CD14-positive monocyte (primary cell): ENCODE data around the gene KDM4C. TPM values are rescaled to one million over a fixed set of nuclear protein-coding genes. Genes with fewer than 3 reads are reported as not detected.

Source experiments
- DNase-seq, 3 donors: peaks; one replicate each; pipeline ENCODE4 v3.0.0-alpha.2; 2011 to 2022
- H2AFZ ChIP-seq: 2 replicates; pipeline ENCODE4 v1.6.0; 2012; ENCODE audit warnings: mild to moderate bottlenecking, low read depth, low read length, inconsistent platforms; ENCODE audit not compliant: insufficient read depth, poor library complexity, severe bottlenecking
- H3K27ac ChIP-seq, 2 donors: 1 replicate in 1 of 2; 2 replicates in 1 of 2; pipeline ENCODE4 v1.5.1; 2012 to 2013; ENCODE audit warnings: low read length in 2 of 2, control low read depth in 1 of 2, inconsistent platforms in 1 of 2, low read depth in 1 of 2, mild to moderate bottlenecking in 1 of 2
- H3K27me3 ChIP-seq, 2 donors: one replicate each; pipeline versions ENCODE4 v1.6.0 to v1.6.1; 2011 to 2013; ENCODE audit warnings: low read length in 2 of 2; ENCODE audit not compliant: control insufficient read depth in 2 of 2, insufficient read depth in 2 of 2
- H3K36me3 ChIP-seq, 2 donors: replicated peaks in 1 of 2; 1 replicate in 1 of 2; 2 replicates in 1 of 2; pipeline versions ENCODE4 v1.5.1 to v1.6.1; 2012 to 2013; ENCODE audit warnings: low read length in 2 of 2, control low read depth in 1 of 2, inconsistent platforms in 1 of 2, mild to moderate bottlenecking in 1 of 2; ENCODE audit not compliant: insufficient read depth in 2 of 2, control insufficient read depth in 1 of 2
- H3K4me1 ChIP-seq, 2 donors: 1 replicate in 1 of 2; 2 replicates in 1 of 2; pipeline versions ENCODE4 v1.5.1 to v1.6.1; 2012 to 2013; ENCODE audit warnings: low read length in 2 of 2, control low read depth in 1 of 2, inconsistent platforms in 1 of 2, mild to moderate bottlenecking in 1 of 2, moderate library complexity in 1 of 2; ENCODE audit not compliant: insufficient read depth in 2 of 2, control insufficient read depth in 1 of 2
- H3K4me2 ChIP-seq: replicated peaks from 2 replicates; pipeline ENCODE3; 2012; ENCODE audit warnings: low read length, moderate library complexity, mild to moderate bottlenecking; ENCODE audit not compliant: poor library complexity, severe bottlenecking; ENCODE audit errors: extremely low read depth
- H3K4me3 ChIP-seq, 3 experiments: fragments of 200-600 bp in 1 of 3; sonication (generic) in 1 of 3; replicated peaks in 1 of 3; 1 replicate in 2 of 3; 2 replicates in 1 of 3; pipeline ENCODE4 v1.5.1; 2011 to 2013; ENCODE audit warnings: low read length in 3 of 3, mild to moderate bottlenecking in 3 of 3, control low read depth in 2 of 3, low read depth in 2 of 3, inconsistent platforms in 1 of 3, moderate library complexity in 1 of 3
- H3K79me2 ChIP-seq: 2 replicates; pipeline ENCODE4 v1.6.0; 2012; ENCODE audit warnings: mild to moderate bottlenecking, control low read depth, inconsistent platforms, low read length, moderate library complexity; ENCODE audit not compliant: insufficient read depth
- H3K9ac ChIP-seq: 2 replicates; pipeline ENCODE4 v1.6.0; 2017; ENCODE audit warnings: low read length, mild to moderate bottlenecking; ENCODE audit not compliant: insufficient read depth, poor library complexity, severe bottlenecking
- H3K9me3 ChIP-seq, 2 donors: replicated peaks in 1 of 2; 1 replicate in 1 of 2; 2 replicates in 1 of 2; pipeline versions ENCODE4 v1.5.1 to v1.6.1; 2012 to 2013; ENCODE audit warnings: low read length in 2 of 2, control low read depth in 1 of 2; ENCODE audit not compliant: control insufficient read depth in 1 of 2, insufficient read depth in 1 of 2
- H4K20me1 ChIP-seq: 2 replicates; pipeline ENCODE4 v1.6.0; 2012; ENCODE audit warnings: mild to moderate bottlenecking, low read length, control low read depth, moderate library complexity; ENCODE audit not compliant: insufficient read depth
- H3K27ac Mint-ChIP-seq, 7 donors: one replicate each; pipeline ENCODE4 v1.8.0; 2020; ENCODE audit warnings: mild to moderate bottlenecking in 7 of 7, mixed read lengths in 7 of 7, moderate library complexity in 6 of 7, inconsistent platforms in 2 of 7
- H3K27me3 Mint-ChIP-seq, 3 donors: one replicate each; pipeline ENCODE4 v1.8.0; 2021 to 2022; ENCODE audit warnings: low read depth in 3 of 3, mild to moderate bottlenecking in 3 of 3, mixed read lengths in 3 of 3, moderate library complexity in 3 of 3, inconsistent platforms in 1 of 3
- H3K36me3 Mint-ChIP-seq, 2 donors: one replicate each; pipeline ENCODE4 v1.8.0; 2020; ENCODE audit warnings: mixed read lengths in 2 of 2, inconsistent platforms in 1 of 2, mild to moderate bottlenecking in 1 of 2
- H3K4me1 Mint-ChIP-seq: one replicate; pipeline ENCODE4 v1.8.0; 2020; ENCODE audit warnings: mild to moderate bottlenecking, mixed read lengths
- H3K4me3 Mint-ChIP-seq, 2 donors: one replicate each; pipeline ENCODE4 v1.8.0; 2020; ENCODE audit warnings: mild to moderate bottlenecking in 2 of 2, mixed read lengths in 2 of 2, moderate library complexity in 1 of 2
- H3K9me3 Mint-ChIP-seq, 7 donors: one replicate each; pipeline ENCODE4 v1.8.0; 2020 to 2022; ENCODE audit warnings: mixed read lengths in 7 of 7, mild to moderate bottlenecking in 6 of 7, moderate library complexity in 6 of 7, inconsistent platforms in 2 of 7
- CTCF ChIP-seq: fragments of 200-600 bp; IDR thresholded peaks from one replicate; pipeline ENCODE4 v1.8.0; 2022; ENCODE audit warnings: antibody characterized with exemption, mild to moderate bottlenecking
- WGBS: methylation state at CpG from one replicate; pipeline ENCODE4 v1.1.5; 2013; ENCODE audit warnings: missing lambda C conversion rate; ENCODE audit not compliant: insufficient coverage; 5-methylcytosine and 5-hydroxymethylcytosine counted together
- intact Hi-C, 2 donors: fragments of 100-400 bp; cut with micrococcal nuclease; formaldehyde crosslinking; loops; one replicate each; pipeline versions ENCODE4 v1.15.0 to v1.15.1; 2023
- polyA plus RNA-seq, 3 donors: library from polyadenylated mRNA; depleted of rRNA in 1 of 3; unstranded in 2 of 3; stranded (reverse) in 1 of 3; fragments of 300-500 nt in 2 of 3; fragments of >200 nt in 1 of 3; fragmentation: Illumina TruSeq in 2 of 3; gene quantifications; 1 replicate in 2 of 3; 2 replicates in 1 of 3; pipeline ENCODE4 v1.2.3, GENCODE V29; 2012 to 2021

The KDM4C gene
- polyA plus RNA-seq, 3 donors: 15.2 to 36.2 (median 17.1) TPM

- 97% methylated on average over 20 of the region's 20 CpGs for WGBS
- H3K9ac ChIP-seq: no peak overlapping the region
- peaks cover 7 to 18% of the 10 kb centered on the region in 2 donors for H3K9me3 ChIP-seq
- no peaks in the 10 kb centered on the region for H3K79me2 ChIP-seq
- Mint-ChIP-seq H3K27me3 (peaks cover 0 to 2% (median 0%) of the 10 kb centered on the region in 3 donors), H3K4me1 (no peaks in the 10 kb centered on the region), H3K27ac (peak overlapping the region in 1 of 7 donors; percentile 73), H3K36me3 (peaks cover 47 to 50% of the 10 kb centered on the region in 2 donors), H3K4me3 (no peak overlapping the region), H3K9me3 (peaks cover 10 to 15% (median 13%) of the 10 kb centered on the region in 7 donors)
- no peak overlapping the region for H3K4me3 ChIP-seq
- H3K4me1 ChIP-seq: no peaks in the 10 kb centered on the region
- intact Hi-C loops: no loop called here
- no peak overlapping the region for H2AFZ ChIP-seq
- peaks cover 16 to 44% of the 10 kb centered on the region in 2 donors for H3K36me3 ChIP-seq
- no peak for DNase-seq
- H3K27ac ChIP-seq: no peak overlapping the region
- no peak overlapping the region for H3K4me2 ChIP-seq
- H4K20me1 ChIP-seq: peaks cover 3% of the 10 kb centered on the region
- no peak for TF ChIP-seq CTCF
- H3K27me3 ChIP-seq: no peaks in the 10 kb centered on the region
These were observed 76.5 kb downstream of the KDM4C start for GRCh38 chr9:6834306-6834705.

- H3K27me3 Mint-ChIP-seq: no peaks in the 10 kb centered on the region
- H3K4me1 ChIP-seq: no peaks in the 10 kb centered on the region
- no peak for DNase-seq
- H3K4me2 ChIP-seq: no peak overlapping the region
- H3K36me3 Mint-ChIP-seq: peaks cover 36 to 43% of the 10 kb centered on the region in 2 donors
- no peak for TF ChIP-seq CTCF
- H3K36me3 ChIP-seq: peaks cover 12 to 31% of the 10 kb centered on the region in 2 donors
- WGBS: no CpG with 5 or more reads among the region's 6 CpGs
- no peaks in the 10 kb centered on the region for H3K4me1 Mint-ChIP-seq
- H3K4me3 Mint-ChIP-seq: no peak overlapping the region
- H3K9me3 Mint-ChIP-seq: peaks cover 5 to 10% (median 8%) of the 10 kb centered on the region in 7 donors
- no peak overlapping the region for H3K4me3 ChIP-seq
- H3K9me3 ChIP-seq: peaks cover 7 to 12% of the 10 kb centered on the region in 2 donors
- no peaks in the 10 kb centered on the region for H4K20me1 ChIP-seq
- no peaks in the 10 kb centered on the region for H3K79me2 ChIP-seq
- H3K27me3 ChIP-seq: no peaks in the 10 kb centered on the region
- H3K27ac Mint-ChIP-seq: no peak overlapping the region
- H2AFZ ChIP-seq: no peak overlapping the region
- intact Hi-C loops: no loop called here
- no peak overlapping the region for H3K27ac ChIP-seq
- H3K9ac ChIP-seq: no peak overlapping the region
These were observed 80.4 kb downstream of the KDM4C start for GRCh38 chr9:6838158-6838557.
